ENCODE results near the gene TBC1D5.

The TBC1D5 gene

GRCh38 chr3:17724122-17724521 lies 18.3 kb downstream of the TBC1D5 start:
- no peak overlapping the region for H3K4me2 ChIP-seq (ENCODE audit: low read length)
- no peaks in the 10 kb centered on the region for H3K27me3 ChIP-seq (ENCODE audit: control insufficient read depth, low read length)
- no peak overlapping the region for H3K4me3 ChIP-seq (ENCODE audit: low read length)
- H3K4me1 ChIP-seq (ENCODE audit: control insufficient read depth, low read length), result no peaks in the 10 kb centered on the region
- H3K9me3 ChIP-seq (ENCODE audit: control insufficient read depth, insufficient read depth, low read length), result no peaks in the 10 kb centered on the region
- no peaks in the 10 kb centered on the region for H3K9me2 ChIP-seq (replicated peaks; ENCODE audit: control insufficient read depth, low read length)
- no peaks in the 10 kb centered on the region for H3F3A ChIP-seq (ENCODE audit: control insufficient read depth, insufficient read depth)
- peaks cover 32% of the 10 kb centered on the region for H3K36me3 ChIP-seq (ENCODE audit: control insufficient read depth, low read length)
- no peak for TF ChIP-seq EZH2phosphoT487 (IDR thresholded peaks at IDR 0.05; ENCODE audit: borderline replicate concordance, low read length)
- TF ChIP-seq, protein P1, sequence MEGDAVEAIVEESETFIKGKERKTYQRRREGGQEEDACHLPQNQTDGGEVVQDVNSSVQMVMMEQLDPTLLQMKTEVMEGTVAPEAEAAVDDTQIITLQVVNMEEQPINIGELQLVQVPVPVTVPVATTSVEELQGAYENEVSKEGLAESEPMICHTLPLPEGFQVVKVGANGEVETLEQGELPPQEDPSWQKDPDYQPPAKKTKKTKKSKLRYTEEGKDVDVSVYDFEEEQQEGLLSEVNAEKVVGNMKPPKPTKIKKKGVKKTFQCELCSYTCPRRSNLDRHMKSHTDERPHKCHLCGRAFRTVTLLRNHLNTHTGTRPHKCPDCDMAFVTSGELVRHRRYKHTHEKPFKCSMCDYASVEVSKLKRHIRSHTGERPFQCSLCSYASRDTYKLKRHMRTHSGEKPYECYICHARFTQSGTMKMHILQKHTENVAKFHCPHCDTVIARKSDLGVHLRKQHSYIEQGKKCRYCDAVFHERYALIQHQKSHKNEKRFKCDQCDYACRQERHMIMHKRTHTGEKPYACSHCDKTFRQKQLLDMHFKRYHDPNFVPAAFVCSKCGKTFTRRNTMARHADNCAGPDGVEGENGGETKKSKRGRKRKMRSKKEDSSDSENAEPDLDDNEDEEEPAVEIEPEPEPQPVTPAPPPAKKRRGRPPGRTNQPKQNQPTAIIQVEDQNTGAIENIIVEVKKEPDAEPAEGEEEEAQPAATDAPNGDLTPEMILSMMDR (IDR thresholded peaks at IDR 0.05; ENCODE audit: low read depth, low read length, poor library complexity, severe bottlenecking), result no peak
- no peaks in the 10 kb centered on the region for H4K20me1 ChIP-seq (ENCODE audit: control insufficient read depth, insufficient read depth, low read depth, low read length)
- no peak overlapping the region for H3K27ac ChIP-seq (ENCODE audit: low read depth, low read length)
- H3K79me2 ChIP-seq (ENCODE audit: control insufficient read depth, low read length), result peaks cover 55% of the 10 kb centered on the region

DNA sequence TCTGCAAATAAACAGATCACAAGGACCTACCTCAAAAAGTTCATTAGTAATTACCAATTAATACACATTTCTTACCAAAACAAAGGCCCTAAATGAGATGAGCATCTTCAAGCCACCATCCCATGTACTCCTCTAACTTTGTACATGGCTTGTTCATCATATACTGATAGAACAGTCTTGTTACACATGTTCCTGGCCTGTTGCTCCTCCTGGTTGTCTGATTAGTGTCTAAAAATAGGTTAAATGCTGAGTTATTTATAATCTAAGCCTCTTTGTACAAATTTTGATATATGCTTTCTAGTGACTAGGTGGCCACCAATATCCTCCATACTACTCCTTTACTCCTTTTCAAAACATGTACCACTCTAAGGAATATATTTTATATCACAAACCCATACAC lies 25.0 kb downstream of the TBC1D5 start:
- H3K4me2 ChIP-seq (ENCODE audit: low read length), result no peak overlapping the region
- H3K4me1 ChIP-seq (ENCODE audit: control insufficient read depth, low read length), result no peaks in the 10 kb centered on the region
- peaks cover 26% of the 10 kb centered on the region for H3K36me3 ChIP-seq (ENCODE audit: control insufficient read depth, low read length)
- no peaks in the 10 kb centered on the region for H3F3A ChIP-seq (ENCODE audit: control insufficient read depth, insufficient read depth)
- no peaks in the 10 kb centered on the region for H3K9me2 ChIP-seq (replicated peaks; ENCODE audit: control insufficient read depth, low read length)
- H3K27ac ChIP-seq (ENCODE audit: low read depth, low read length), result no peak overlapping the region
- no peaks in the 10 kb centered on the region for H3K27me3 ChIP-seq (ENCODE audit: control insufficient read depth, low read length)
- no peaks in the 10 kb centered on the region for H4K20me1 ChIP-seq (ENCODE audit: control insufficient read depth, insufficient read depth, low read depth, low read length)
- H3K9me3 ChIP-seq (ENCODE audit: control insufficient read depth, insufficient read depth, low read length), result peaks cover 11% of the 10 kb centered on the region; the same call in 1 of the 2 replicates
- H3K79me2 ChIP-seq (ENCODE audit: control insufficient read depth, low read length), result peaks cover 63% of the 10 kb centered on the region
- no peak for TF ChIP-seq EZH2phosphoT487 (IDR thresholded peaks at IDR 0.05; ENCODE audit: borderline replicate concordance, low read length)
- TF ChIP-seq, protein P1 (IDR thresholded peaks at IDR 0.05; ENCODE audit: low read depth, low read length, poor library complexity, severe bottlenecking), result no peak
- no peak overlapping the region for H3K4me3 ChIP-seq (ENCODE audit: low read length)

DNA sequence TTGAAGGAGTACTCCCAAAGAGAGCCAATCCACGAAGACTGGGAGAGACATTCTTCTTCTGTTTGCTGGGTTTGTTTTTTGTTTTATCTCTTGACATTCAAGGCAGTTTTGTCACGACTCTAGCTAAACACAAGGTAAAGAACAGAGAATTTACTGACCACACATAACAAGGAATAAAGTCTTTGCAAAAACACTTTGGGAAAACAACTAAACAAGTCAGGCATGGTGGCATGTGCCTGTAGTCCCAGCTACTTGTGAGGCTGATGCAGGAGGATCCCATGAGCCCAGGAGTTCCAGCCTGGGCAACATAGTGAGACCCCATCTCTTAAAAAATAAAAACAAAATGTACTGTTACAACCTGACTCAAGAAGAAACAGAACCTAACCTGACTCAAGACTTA lies 28.0 kb downstream of the TBC1D5 start:
- no peak for TF ChIP-seq EZH2phosphoT487 (IDR thresholded peaks at IDR 0.05; ENCODE audit: borderline replicate concordance, low read length)
- TF ChIP-seq, protein P1 (IDR thresholded peaks at IDR 0.05; ENCODE audit: low read depth, low read length, poor library complexity, severe bottlenecking), result no peak
- no peaks in the 10 kb centered on the region for H3K9me2 ChIP-seq (replicated peaks; ENCODE audit: control insufficient read depth, low read length)
- peaks cover 26% of the 10 kb centered on the region for H3K36me3 ChIP-seq (ENCODE audit: control insufficient read depth, low read length)
- no peak overlapping the region for H3K27ac ChIP-seq (ENCODE audit: low read depth, low read length)
- H3K4me2 ChIP-seq (ENCODE audit: low read length), result no peak overlapping the region
- peaks cover 64% of the 10 kb centered on the region for H3K79me2 ChIP-seq (ENCODE audit: control insufficient read depth, low read length)
- no peaks in the 10 kb centered on the region for H3K27me3 ChIP-seq (ENCODE audit: control insufficient read depth, low read length)
- H4K20me1 ChIP-seq (ENCODE audit: control insufficient read depth, insufficient read depth, low read depth, low read length), result no peaks in the 10 kb centered on the region
- no peaks in the 10 kb centered on the region for H3F3A ChIP-seq (ENCODE audit: control insufficient read depth, insufficient read depth)
- H3K4me3 ChIP-seq (ENCODE audit: low read length), result no peak overlapping the region
- H3K4me1 ChIP-seq (ENCODE audit: control insufficient read depth, low read length), result no peaks in the 10 kb centered on the region
- H3K9me3 ChIP-seq (ENCODE audit: control insufficient read depth, insufficient read depth, low read length), result peaks cover 11% of the 10 kb centered on the region; the same call in 1 of the 2 replicates
